ENCODE measurements around the gene NANOGP8.

GRCh38 chr15:35062738-35063099, 22.4 kb downstream of the NANOGP8 start:
- TF ChIP-seq CREB1 (IDR thresholded peaks at IDR 0.05; ENCODE audit: low read depth): no peak
- TF ChIP-seq ZBTB7A (IDR thresholded peaks at IDR 0.05; ENCODE audit: low read depth): no peak
- no peak for TF ChIP-seq RAD21 (IDR thresholded peaks at IDR 0.05; ENCODE audit: low read depth)
- TF ChIP-seq, protein P1, sequence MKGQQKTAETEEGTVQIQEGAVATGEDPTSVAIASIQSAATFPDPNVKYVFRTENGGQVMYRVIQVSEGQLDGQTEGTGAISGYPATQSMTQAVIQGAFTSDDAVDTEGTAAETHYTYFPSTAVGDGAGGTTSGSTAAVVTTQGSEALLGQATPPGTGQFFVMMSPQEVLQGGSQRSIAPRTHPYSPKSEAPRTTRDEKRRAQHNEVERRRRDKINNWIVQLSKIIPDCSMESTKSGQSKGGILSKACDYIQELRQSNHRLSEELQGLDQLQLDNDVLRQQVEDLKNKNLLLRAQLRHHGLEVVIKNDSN (IDR thresholded peaks at IDR 0.05): no peak
- no peak for TF ChIP-seq TCF12 (IDR thresholded peaks at IDR 0.05; ENCODE audit: low read depth)
- TF ChIP-seq YY1 (IDR thresholded peaks at IDR 0.05; ENCODE audit: low read depth): no peak
- TF ChIP-seq EP300 (IDR thresholded peaks at IDR 0.05; ENCODE audit: borderline replicate concordance): no peak
- no peak for TF ChIP-seq MAX (IDR thresholded peaks at IDR 0.05)
- TF ChIP-seq TAF1 (IDR thresholded peaks at IDR 0.05; ENCODE audit: low read depth): no peak
- no peak for TF ChIP-seq CEBPB (IDR thresholded peaks at IDR 0.05)

Measured in Ishikawa (cell line).